Measurements from ENCODE around the gene GRID1.

Gene GRID1

DNA sequence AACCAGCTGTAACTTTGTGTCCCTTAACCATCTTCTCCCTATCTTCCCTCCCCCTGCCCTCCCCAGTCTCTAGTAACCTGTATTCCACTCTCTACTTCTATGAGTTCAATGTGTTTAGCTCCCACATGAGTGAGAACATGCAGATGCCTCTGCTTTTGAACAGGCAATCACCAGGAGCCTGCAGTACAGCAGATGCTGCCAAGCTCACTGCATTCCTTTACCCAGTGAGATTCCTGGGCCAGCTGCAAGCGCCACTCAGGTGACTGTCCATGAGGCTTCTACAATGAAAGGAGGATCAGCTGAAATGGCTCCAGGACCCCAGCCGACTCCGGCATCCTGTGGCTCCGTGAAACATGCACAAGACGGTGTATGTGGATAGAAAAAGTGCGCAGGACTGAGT lies 15.7 kb downstream of the GRID1 start:
- no peak for DNase-seq

DNA sequence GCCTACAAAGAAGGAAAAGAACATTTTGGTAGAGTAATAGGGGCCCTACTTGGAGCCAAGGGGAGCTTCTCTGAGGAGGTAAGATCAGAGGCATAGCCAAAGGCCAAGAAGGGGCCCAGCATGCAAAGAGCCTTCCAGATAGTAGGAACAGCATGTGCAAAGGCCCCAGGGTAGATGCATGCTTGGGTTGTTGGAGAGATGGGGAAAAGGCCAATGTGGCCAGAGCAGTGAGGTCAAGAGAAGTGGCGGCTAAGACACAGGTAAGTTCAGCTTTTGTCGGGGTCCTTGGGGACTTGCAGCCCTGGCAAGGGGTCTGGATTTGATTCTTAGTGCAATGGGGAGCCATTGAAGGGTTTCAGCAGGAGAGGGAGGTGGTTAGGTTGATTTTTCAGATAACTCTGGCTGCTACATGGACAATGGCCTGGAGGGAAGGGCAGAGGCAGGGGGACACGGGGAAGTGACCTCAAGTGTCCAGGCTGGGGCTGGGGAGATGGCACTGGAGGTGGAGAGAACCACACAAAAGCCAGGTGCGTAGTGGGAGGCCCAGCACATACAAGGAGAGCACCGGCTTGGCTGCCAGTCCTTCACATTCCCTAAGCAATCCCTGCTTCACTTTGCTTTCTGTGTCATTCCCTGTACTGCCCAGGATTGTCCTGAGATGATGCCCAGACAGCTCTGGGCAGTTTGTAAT lies 16.5 kb downstream of the GRID1 start:
- no peak for DNase-seq

DNA sequence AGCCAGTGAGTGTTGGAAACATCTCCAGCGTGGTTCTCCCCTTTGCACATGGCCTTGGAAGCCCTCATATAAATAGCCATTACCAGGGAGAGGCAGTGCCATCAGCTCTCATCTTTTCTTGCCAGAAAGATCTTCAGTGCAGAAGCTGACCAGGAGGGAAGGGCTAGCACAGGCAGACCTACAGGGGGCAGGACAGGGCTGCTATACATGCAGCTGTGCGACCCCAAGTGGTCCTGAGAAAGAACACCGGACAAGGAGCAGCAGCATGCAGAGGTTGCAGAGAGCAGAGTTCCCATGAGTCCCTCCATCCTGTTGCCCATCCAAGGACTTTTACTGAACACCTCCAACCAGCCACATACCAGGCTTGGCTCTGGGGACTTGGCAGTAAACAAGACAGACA lies 17.1 kb downstream of the GRID1 start:
- no peak for DNase-seq

DNA sequence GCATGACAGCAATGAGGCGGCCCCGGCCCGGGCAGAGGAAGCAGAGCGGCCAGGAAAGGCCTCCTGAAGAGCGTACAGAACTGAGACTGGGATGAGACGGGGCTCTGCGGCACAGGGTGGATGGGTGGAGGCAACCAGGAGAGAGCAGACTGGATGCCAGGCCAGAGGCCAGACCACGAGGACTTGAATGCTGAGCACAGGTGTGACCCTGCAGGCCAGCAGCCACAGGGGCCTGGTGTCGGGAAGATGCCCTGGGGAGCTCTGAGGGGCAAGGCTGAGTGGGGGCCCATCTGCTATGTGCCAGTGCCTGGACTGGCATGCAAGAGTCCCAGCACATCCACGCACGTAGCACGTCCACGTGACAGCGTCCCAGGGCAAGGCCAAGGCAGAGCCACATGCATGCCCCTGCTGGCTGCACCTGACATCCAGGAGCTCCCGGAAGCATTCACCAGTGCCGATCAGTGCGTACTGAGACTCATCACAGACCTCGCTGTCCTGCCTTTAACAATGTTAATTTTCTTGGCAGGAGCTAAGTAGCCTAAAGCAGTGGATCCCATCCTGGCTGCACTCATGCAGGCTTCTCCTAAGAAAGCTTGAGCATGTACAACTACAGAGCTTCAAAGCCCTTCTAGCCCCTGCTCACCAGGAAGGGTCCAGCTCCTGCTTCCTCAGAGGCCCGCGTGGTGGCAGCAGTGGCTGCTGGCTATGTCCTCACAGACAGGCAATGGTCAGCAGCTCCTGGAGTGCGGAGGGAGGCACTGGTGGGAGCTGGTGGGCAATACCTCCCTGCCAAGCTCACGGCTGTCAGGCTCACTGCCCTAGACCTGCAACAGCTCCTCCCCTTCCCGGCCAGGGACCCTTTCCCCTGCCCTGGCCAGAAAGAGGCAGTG lies 18.0 kb downstream of the GRID1 start:
- no peak for DNase-seq

DNA sequence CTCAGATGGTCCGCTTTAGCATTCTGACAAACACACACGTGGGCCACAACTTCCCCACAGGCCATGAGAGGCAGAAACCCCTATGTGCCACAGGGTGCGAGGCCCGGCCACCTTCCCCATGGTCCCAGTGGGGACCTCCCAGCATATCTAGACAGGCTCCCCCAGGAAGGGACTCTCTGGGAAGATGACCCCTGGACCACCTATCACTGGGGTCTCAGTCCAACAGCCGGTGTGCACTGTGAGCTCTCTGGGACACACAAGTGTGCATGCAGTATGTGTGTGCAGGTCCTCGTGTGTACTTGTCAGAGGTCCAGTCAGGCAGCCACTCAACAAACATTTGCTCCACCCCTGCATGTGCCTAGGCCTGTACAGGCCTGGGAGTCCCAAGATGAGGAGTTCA lies 18.7 kb downstream of the GRID1 start:
- no peak for DNase-seq

DNA sequence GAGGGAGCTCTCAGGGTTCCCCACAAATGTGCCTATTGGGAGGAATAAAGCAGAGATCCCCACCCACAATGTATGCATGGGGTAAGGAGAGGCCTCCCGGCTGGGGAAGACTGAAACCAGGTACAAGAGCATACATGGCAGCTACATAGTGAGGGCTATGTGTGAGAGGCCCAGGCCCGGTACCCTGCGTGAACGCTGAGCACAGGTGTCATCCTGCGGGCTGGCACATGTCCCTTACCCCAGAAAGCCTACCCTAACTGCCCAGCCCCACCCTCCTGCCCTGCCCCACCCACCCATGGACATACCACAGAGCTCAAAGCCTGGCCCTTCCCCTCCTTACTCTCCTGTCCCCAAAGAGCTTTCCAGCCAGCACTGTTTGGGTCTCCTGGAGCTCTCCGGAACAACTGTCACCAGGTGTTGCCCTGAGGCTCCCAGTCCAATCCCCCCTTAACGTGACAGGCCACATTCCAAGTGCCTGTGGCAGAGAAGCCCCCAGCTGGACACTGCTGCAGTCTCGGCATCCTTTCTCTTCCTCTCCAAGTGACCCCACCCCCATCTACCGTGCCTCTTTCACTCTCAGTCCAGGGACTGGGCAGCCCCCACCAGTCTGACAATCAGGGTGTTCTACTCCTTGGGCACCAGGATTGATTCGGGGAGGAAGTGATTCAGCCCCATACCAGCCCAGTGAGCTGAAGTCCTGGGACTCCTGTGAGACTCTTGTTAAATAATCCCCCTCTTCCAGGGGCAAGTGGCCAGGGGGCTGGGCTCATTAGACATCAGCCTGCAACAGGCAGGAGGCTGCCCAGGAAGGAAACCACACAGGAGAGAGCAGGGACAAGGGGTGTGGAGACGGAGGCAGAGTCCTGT lies 19.6 kb downstream of the GRID1 start:
- no peak for DNase-seq

DNA sequence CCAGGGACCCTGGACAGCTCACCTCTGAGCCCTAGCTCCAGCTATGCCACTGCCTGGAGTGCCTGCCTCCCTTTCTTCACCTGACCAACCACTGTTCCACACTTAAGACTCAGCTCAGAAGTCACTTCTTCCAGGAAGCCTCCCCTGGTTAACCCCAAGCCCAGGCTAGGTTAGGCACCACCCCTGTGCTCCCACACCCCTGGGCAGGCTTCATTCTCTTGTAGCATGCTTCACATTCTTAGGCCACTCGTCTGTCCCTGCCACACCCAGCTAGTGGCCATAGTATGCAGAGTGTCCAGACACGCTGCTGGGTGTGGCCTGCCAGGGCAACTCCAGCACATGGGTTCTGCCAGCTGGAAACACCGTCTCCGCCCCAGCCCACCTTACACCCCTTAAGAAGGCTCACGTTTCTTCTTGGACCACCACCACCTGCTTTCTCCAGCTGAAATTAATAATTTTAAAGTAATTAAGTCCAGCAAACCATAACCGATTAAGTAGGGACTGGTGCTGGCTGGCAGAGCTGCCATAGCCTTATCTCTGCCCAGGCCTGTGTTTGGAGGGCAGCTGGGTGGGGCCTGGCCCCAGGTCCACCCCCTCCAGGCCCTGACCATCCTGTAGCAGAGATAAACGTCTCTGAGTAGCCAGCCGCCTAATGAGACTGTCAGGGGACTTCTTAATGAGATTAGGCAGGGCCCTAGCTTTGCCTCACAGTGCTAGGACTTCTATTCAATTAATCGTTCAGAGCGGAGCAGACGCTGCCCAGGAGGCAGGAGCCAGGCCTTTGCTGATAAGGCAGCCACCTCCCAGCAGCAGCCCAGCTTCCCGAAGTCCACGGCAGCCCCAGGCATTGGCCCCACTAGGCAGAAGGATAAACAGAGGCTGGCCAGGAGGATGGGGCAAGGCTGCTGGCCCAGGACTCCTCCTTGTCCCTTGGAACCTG lies 20.5 kb downstream of the GRID1 start:
- no peak for DNase-seq

DNA sequence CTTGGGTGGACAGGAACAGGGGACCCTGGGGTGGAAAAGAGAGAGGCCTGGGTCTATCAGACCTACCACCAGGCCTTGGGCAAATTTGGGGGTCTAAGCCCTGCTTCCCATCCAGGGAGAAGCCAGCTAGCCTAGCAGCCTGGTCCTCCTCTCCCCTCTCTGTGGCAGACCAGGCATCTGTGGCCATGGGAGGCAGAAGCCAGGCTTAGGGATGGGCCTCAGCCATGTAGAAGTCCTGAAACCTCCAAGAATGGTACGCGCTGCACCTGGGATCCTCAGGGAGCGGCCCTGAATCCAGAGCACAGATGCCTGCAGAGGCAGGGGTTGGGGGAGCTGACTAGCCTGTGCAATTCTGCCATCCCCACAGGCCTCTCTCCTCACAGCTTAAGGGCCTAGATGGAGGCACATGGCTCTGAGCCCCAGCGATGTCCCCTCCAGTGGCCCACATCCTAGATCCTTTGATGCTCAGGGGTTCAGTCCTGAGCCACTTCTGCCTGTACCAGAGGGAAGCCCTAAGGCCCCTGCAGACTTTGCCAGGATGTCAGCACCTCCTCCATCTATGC lies 21.2 kb downstream of the GRID1 start:
- no peak for DNase-seq

DNA sequence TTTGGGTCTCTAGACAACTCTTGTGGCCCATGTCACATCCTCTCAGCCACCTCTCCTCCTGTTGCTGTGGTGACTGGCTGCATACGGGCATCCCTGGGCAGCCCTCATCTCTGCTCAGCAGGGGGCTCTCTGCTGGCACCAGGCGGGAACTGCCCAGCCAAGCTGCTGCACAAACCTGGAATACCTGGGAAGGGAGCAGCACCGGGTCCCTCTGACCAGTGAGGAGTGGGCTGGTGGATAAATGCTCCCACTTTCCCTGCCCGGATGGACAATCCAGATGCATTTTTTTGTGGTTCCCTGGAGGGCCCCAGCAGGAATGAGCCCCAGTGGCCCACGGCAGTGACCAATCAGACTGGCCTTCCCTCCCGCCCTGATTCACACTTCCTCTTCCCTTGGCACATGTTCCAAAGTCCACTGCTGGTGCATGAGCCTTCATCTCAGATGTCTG lies 21.9 kb downstream of the GRID1 start:
- no peak for DNase-seq

DNA sequence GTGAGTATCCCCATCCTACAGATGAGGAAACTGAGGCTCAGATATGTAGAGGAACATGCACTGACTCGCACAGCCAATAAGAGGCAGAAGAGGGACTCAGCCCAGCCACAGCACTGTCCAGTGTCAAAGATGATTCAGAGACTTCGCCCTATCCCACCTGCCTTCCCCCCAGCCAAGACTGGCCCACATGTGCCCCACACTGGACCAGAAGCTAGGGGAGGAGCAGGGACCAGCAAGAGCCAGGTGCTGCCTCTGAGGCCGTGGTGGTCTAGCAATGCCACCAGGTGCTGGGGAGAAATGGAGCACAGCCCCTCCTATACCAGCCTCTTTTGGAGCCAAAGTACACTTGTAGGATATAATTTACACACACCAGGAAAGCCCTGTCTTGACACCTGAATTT lies 22.3 kb downstream of the GRID1 start:
- no peak for DNase-seq

DNA sequence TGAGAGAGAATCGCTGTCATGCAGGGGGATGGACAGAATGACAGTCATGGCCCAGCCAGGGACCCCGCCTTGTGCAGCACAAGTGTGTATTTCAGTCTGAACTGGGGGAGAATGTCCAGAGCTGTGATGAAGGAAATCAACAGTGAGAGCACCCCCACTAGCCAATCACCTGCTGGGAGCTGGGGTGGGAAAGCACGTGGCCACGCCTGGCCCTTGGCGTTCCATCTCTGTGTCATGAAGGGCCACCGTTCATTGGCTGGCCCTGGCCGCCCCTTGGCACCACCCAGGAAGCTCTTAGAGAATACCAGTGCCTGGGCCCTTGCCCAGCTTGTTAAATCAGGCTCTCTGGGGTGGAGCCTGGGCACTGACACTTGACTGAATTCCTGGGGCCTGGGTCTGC lies 22.8 kb downstream of the GRID1 start:
- no peak for DNase-seq

DNA sequence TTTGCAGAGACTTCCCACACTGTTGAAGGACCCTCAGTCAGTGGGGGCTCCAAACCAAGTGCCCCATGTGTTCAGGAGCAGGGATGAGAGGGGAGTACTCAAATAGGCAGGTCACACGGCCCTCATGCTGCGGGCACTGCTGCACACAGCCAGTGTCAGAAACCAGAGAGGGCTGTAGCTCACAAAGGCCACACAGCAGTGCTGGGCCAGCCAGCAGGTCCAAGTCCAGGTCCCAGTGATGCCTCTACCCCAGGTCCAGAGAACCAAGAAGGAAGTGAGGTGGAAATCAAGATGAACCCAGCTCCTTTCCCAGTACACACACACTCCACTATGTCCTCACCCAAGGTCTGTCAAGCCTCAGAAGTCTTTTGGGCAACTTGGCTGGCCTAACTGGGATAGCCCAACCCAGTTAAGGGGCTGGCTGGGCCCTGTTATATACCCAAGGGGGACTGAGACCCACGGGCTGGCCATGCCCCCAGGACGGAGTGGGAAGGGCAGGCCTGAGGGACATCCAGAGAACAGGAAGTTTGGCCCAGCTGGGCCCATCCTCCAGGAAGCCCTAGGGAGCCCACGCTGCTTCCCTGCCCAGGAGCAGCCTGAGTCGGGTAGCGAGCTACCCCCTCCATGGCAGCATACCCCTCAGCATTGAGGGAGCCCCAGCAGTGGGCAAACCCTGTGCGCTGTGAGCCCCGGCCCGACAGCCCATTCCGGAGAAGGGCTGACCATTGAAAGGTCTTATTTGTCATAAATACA lies 24.3 kb downstream of the GRID1 start:
- no peak for DNase-seq

DNA sequence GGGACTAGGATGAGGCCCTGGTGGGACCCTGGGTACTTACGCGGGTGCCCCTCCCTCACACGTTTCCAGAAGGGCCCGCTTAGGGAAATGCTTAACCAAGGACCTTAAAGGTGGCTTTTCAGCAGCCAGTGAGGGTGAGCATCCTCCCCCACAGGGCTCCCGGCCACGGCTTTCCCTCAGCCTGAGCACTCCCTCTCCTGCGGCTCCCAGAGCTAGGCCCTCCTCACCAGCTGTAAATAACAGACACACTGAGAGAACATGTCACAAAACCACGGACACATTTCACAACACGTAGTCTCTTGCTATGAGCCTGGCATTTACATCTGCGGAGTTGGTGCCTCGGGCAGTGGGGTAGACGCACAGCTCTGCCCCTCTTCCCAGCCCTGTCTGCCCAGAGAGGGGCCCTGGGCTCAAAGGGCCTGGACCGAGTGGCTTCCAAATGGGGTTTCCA lies 25.2 kb downstream of the GRID1 start:
- DNase-seq, result no peak

DNA sequence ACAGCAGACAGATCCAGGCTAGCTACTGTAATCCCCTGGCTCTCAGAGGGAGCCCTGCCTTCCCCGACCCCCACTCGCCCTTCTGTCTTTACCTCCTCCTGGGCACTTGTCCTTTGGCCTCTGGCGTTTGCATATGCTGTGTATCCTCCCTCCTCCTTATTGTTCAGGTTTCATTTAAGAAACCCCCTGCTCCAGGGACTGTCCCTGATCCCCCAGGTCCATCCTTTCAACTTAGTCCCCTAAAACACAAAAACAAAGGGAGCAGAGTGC lies 25.7 kb downstream of the GRID1 start:
- DNase-seq, result no peak

DNA sequence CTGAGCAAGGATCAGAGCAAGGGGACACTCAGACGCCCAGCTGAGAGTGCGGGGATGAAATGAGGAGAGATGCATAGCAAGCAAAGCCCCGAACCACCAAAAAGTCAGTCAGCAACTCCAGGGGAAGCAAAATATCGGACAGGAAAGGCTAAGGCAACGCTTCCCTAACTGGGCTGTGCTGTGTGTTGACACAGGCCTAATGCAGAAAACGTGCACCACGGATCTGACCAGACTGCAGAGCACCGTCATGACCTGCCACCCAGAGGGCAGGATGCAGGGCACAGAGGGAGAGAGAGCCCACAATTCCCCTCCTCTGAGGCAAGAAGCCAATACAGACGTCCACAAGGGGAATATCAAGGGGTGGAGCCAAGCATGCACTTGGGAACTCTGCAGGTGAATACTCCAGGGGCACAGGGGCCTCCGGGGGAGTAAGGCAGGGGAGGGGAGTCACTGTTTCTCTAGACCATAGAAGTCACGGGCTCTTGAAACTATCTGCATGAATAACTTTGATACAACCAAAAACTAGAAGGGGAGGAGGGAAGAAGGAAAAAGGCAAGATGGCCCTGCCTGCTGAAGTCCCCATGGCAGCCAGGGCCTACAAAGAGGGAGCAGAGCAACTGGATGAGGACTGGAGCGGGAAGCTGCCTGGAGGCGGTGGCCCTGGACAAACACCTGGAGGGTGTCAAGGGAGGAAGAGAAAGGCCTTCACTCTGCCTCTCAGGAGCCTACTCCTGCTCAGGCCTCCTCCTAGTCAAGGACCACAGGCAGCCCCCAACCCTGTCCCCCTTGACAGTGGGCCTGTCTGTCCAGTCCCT lies 26.2 kb downstream of the GRID1 start:
- no peak for DNase-seq

DNA sequence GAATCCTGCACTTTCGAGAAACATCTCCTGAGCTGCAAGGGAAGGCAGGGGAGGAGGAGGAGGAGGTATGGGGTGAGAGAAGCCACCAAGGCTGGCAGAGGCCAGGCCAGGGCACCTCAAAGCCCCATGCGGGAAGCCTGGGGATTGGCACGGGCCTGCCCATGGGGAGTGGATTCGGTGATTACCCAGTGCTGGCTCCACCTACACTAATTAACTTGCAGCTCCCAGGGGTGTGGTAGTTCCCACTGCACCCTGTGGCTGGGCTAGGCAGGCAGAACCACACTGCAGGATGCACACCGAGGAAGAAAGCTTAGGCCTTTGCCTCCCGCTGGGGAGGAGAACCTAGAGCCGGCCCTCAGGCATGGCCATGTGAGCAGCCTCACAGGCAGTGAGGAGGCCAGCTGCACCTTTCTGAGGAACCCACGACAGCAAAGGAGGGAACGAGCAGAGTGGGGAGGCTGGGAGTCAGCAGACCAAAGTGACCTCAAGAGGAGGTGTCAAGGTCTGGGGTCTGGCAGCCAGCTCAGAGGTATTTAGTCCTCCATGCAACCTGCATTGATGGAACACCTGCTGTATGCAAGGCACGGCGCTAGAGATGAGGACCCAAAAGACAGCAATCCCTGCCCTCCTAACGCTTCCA lies 27.2 kb downstream of the GRID1 start:
- DNase-seq, result no peak

DNA sequence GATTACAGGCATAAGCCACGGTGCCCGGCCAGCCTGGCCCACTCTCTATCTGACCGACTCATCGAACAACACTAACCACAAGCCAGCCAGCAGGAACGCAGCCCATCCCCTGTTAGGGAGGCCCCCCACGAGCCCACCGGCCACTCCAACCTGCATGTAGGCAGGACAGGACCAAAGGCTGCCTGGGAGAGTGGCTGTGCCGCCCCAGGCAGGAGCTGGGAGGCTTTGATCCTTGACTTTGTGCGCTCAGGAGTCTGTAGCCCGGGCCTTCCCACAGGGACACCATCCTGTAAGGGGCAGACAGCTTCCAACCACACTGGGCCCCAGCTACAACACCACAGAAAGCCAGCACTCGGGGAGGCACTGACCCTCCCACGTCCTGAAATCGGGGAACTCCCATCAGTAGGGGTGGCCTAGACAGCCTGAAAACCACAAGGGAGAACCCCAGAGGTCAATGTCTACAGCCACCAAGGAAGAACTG lies 29.4 kb downstream of the GRID1 start:
- DNase-seq, result no peak

DNA sequence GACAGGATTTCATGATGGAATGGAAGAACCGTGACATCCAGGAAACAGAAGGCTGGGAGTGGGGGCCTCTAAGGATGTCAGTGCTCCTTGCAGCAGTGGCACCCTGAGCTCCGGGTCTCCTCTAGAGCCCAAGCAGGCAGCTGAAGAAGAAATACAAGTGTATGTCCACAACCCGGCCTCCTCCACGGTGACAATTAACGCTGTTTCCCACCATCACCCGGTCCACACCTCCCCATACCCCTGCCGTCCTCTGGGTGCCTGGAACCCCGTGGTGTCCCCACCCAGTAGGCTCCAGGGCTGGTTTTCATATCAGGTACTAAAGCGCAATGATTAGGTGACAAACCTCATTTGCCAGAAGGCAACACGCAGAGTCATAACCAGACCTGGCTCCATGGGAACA lies 30.3 kb downstream of the GRID1 start:
- DNase-seq, result no peak

DNA sequence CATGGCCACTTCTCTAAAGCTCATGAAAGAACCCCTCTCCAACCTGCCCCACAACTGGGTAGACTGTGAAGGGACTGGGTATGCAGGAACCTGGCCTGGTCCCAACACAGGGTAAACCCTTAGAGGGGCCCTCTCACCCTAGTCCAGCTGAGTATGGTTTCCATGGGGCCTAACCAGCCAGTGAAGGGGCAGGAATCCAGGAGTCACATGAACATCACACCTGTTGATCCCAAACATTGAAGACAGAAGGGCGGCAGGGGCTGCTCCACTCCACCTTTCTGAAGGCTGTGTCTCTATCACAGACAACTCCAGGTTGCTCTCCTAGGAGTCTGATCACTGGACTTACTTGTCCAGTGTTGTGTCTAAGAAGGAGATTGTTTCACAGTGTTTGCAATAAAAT lies 30.8 kb downstream of the GRID1 start:
- no peak for DNase-seq

DNA sequence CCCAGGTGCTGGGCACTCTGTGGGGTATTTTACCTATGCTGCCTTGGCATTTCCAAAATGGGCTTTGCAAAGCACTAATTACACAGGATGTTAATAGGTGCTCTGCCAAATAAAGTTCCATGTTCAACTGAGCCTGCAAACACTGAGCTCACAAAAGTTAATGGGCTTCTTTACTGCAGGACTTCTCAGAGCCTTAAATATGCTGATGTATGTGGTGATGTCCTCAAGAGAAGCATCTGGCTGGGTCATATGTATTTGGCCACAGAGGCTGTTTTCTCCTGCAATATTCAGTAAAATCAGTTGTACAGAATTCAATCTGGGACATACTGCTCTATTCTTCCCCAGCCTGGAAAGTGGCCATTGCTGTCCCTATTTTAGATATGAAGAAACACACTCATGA lies 31.3 kb downstream of the GRID1 start:
- DNase-seq, result no peak

All from CD4-positive, alpha-beta T cell treated with Interleukin-1 beta for 1 hour (primary cell).